ENCODE results near the gene ZFYVE28. TPM values are rescaled to one million over a fixed set of nuclear protein-coding genes. Genes with fewer than 3 reads are reported as not detected.

ZFYVE28 gene
- 5.3 and 7.4 TPM in 2 replicates for total RNA-seq

GRCh38 chr4:2417765-2418649 lies at the start of gene ZFYVE28:
TSS of gene ZFYVE28 (minus strand) at chr4:2418645. CDS start at chr4:2418323, 322 bp downstream.

GRCh38 chr4:2418650-2419571 lies 466 bp upstream of the ZFYVE28 start, which contains the start of gene CFAP99:
TSS of gene CFAP99 (plus strand) at chr4:2418955.

GRCh38 chr4:2261853-2262144 lies 156.6 kb downstream of the ZFYVE28 start, which contains the start of gene MXD4:
TSS of gene MXD4 (minus strand) at chr4:2262109. CDS start at chr4:2261980, 129 bp downstream.

GRCh38 chr4:2241410-2242353 lies 176.8 kb downstream of the ZFYVE28 start, which contains the start of the genes HAUS3 and POLN:
TSS of gene HAUS3 (minus strand) at chr4:2242121. CDS start at chr4:2240946, 1,175 bp downstream.
TSS of gene POLN (minus strand) at chr4:2242121. CDS start at chr4:2229231, 12,890 bp downstream.

Small RNAs within 50 kb of the gene (small RNA-seq; reads per million reads assigned to genes)
- not detected for gene COX6B1P5 (ENCODE audit: low replicate concordance)

Other genes with a start within 250 kb of the ZFYVE28 start
- gene HAUS3, start 176.5 kb downstream of the ZFYVE28 start, total RNA-seq, result 3.7 and 15.0 TPM in 2 replicates
- 1.1 and 1.9 TPM in 2 replicates for gene POLN, start 176.5 kb downstream of the ZFYVE28 start, total RNA-seq
- gene MXD4, start 156.5 kb downstream of the ZFYVE28 start, total RNA-seq, result 31.4 and 45.7 TPM in 2 replicates
- gene CFAP99, start 310 bp upstream of the ZFYVE28 start, total RNA-seq, result under 0.01 TPM in 2 replicates
- gene RNF4, start 50.5 kb upstream of the ZFYVE28 start, total RNA-seq, result 87.0 and 144 TPM in 2 replicates
- gene FAM193A, start 118.0 kb upstream of the ZFYVE28 start, total RNA-seq, result 19.7 and 24.3 TPM in 2 replicates